KOPT-K1 (cell line): ENCODE results near the gene PARD3.

Source experiments
- H3K27ac ChIP-seq: fragments of 200-600 bp; sonication (generic); 2 replicates; pipeline ENCODE4 v1.5.1; 2016; ENCODE audit warnings: antibody characterized with exemption, mild to moderate bottlenecking, low read depth, low read length; ENCODE audit not compliant: poor library complexity, severe bottlenecking
- H3K36me3 ChIP-seq: fragments of 200-600 bp; sonication (generic); 2 replicates; pipeline ENCODE4 v1.5.1; 2017; ENCODE audit warnings: antibody characterized with exemption, mild to moderate bottlenecking, low read length, moderate library complexity; ENCODE audit not compliant: insufficient read depth
- H3K9me3 ChIP-seq: fragments of 200-600 bp; sonication (generic); 2 replicates; pipeline ENCODE4 v1.5.1; 2017; ENCODE audit warnings: antibody characterized with exemption, low read length, mild to moderate bottlenecking; ENCODE audit not compliant: insufficient read depth, poor library complexity, severe bottlenecking

The PARD3 gene

GRCh38 chr10:34835908-34836508 is 20.9 kb upstream of the PARD3 start:
- H3K36me3 ChIP-seq = no peaks in the 10 kb centered on the region
- H3K9me3 ChIP-seq = no peaks in the 10 kb centered on the region
- no peak overlapping the region for H3K27ac ChIP-seq

- Histone ChIP-seq H3K27ac (no peak overlapping the region), H3K36me3 (no peaks in the 10 kb centered on the region), H3K9me3 (no peaks in the 10 kb centered on the region)
Observed at GRCh38 chr10:34834274-34834673, 19.2 kb upstream of the PARD3 start.

- Histone ChIP-seq H3K27ac (no peak overlapping the region), H3K36me3 (no peaks in the 10 kb centered on the region), H3K9me3 (no peaks in the 10 kb centered on the region)
Observed at GRCh38 chr10:34830217-34830822, 15.2 kb upstream of the PARD3 start.

GRCh38 chr10:34826857-34827766 is 12.0 kb upstream of the PARD3 start:
- H3K9me3 ChIP-seq = no peaks in the 10 kb centered on the region
- no peak overlapping the region for H3K27ac ChIP-seq
- no peaks in the 10 kb centered on the region for H3K36me3 ChIP-seq

GRCh38 chr10:34826221-34826620 is 11.1 kb upstream of the PARD3 start:
- Histone ChIP-seq H3K36me3 (no peaks in the 10 kb centered on the region), H3K9me3 (no peaks in the 10 kb centered on the region), H3K27ac (no peak overlapping the region)

GRCh38 chr10:34825414-34825813 is 10.3 kb upstream of the PARD3 start:
- H3K36me3 ChIP-seq = no peaks in the 10 kb centered on the region
- H3K9me3 ChIP-seq = no peaks in the 10 kb centered on the region
- no peak overlapping the region for H3K27ac ChIP-seq

- H3K36me3 ChIP-seq = no peaks in the 10 kb centered on the region
- H3K9me3 ChIP-seq = no peaks in the 10 kb centered on the region
- no peak overlapping the region for H3K27ac ChIP-seq
Observed at GRCh38 chr10:34824870-34825269, 9.8 kb upstream of the PARD3 start.

GRCh38 chr10:34821587-34822585 is 6.8 kb upstream of the PARD3 start:
- Histone ChIP-seq H3K36me3 (no peaks in the 10 kb centered on the region), H3K27ac (no peak overlapping the region)

GRCh38 chr10:34817586-34817985 is 2.5 kb upstream of the PARD3 start:
- no peak overlapping the region for H3K27ac ChIP-seq
- no peaks in the 10 kb centered on the region for H3K9me3 ChIP-seq
- H3K36me3 ChIP-seq = no peaks in the 10 kb centered on the region

More at GRCh38 chr10:34821587-34822585, 6.8 kb upstream of the PARD3 start:
- H3K9me3 ChIP-seq = no peaks in the 10 kb centered on the region

GRCh38 chr10:34817054-34817453 is 2.0 kb upstream of the PARD3 start:
- H3K36me3 ChIP-seq = no peaks in the 10 kb centered on the region
- H3K27ac ChIP-seq = no peak overlapping the region
- no peaks in the 10 kb centered on the region for H3K9me3 ChIP-seq

- Histone ChIP-seq H3K36me3 (no peaks in the 10 kb centered on the region), H3K9me3 (no peaks in the 10 kb centered on the region), H3K27ac (no peak overlapping the region)
Observed at GRCh38 chr10:34816501-34817002, 1.5 kb upstream of the PARD3 start.

GRCh38 chr10:34816085-34816496 is 995 bp upstream of the PARD3 start:
- H3K9me3 ChIP-seq = no peaks in the 10 kb centered on the region
- H3K36me3 ChIP-seq = no peaks in the 10 kb centered on the region
- no peak overlapping the region for H3K27ac ChIP-seq

- Histone ChIP-seq H3K9me3 (no peaks in the 10 kb centered on the region), H3K27ac (peak overlapping the region; percentile 76), H3K36me3 (no peaks in the 10 kb centered on the region)
Observed at GRCh38 chr10:34814913-34815184, 247 bp downstream of the PARD3 start.

- H3K36me3 ChIP-seq = no peaks in the 10 kb centered on the region
Observed at GRCh38 chr10:34814223-34814912, 728 bp downstream of the PARD3 start.

More at GRCh38 chr10:34814223-34814912, 728 bp downstream of the PARD3 start:
- Histone ChIP-seq H3K27ac (peak overlapping the region; percentile 76), H3K9me3 (no peaks in the 10 kb centered on the region)
